ENCODE measurements around the gene LFNG. TPM values are rescaled to one million over a fixed set of nuclear protein-coding genes. Genes with fewer than 3 reads are reported as not detected.

Gene LFNG
- total and polyA plus RNA-seq, 7 donors: 1.3 to 3.0 (median 2.4) TPM

GRCh38 chr7:2546776-2547586 is 27.4 kb downstream of the LFNG start:
- Histone ChIP-seq H3K36me3 (ENCODE audit: insufficient read depth in 1 of 2, low read depth in 1 of 2) (peaks cover 3 to 77% of the 10 kb centered on the region in 2 donors), H3K4me3 (no peak overlapping the region), H3K4me1 (no peaks in the 10 kb centered on the region), H3K27ac (no peak overlapping the region), H3K9me3 (no peaks in the 10 kb centered on the region), H3K27me3 (ENCODE audit: insufficient read depth in 3 of 3, low read length in 2 of 3) (no peaks in the 10 kb centered on the region)
- intact Hi-C loops (cut with DNase I): loop anchor here in 1 of 2 donors (5.0 kb wide), 1 partner anchor 70 kb away; the partner anchor contains the start of gene GRIFIN
- ATAC-seq (no peak), DNase-seq (no peak)
- TF ChIP-seq CTCF (IDR thresholded peaks at IDR 0.05): no peak
- WGBS, 3 donors: 89 to 94% (median 90%) methylated on average over 30 to 31 of the region's 31 CpGs

GRCh38 chr7:2551418-2551817 is 31.8 kb downstream of the LFNG start:
- intact Hi-C loops (cut with DNase I): no loop called here
- Histone ChIP-seq H3K27ac (no peak overlapping the region), H3K4me3 (no peak overlapping the region), H3K4me1 (peaks cover 16% of the 10 kb centered on the region), H3K9me3 (no peaks in the 10 kb centered on the region), H3K36me3 (ENCODE audit: insufficient read depth in 1 of 2, low read depth in 1 of 2) (peaks cover 3 to 50% of the 10 kb centered on the region in 2 donors), H3K27me3 (ENCODE audit: insufficient read depth in 3 of 3, low read length in 2 of 3) (no peaks in the 10 kb centered on the region)
- ATAC-seq (no peak), DNase-seq (no peak)
- no peak for TF ChIP-seq CTCF (IDR thresholded peaks at IDR 0.05)
- 97 to 99% (median 98%) methylated on average over 8 of the region's 8 CpGs for WGBS, 3 donors

- no peak for TF ChIP-seq CTCF (IDR thresholded peaks at IDR 0.05)
- no peak for ATAC-seq
- Histone ChIP-seq H3K9me3 (no peaks in the 10 kb centered on the region), H3K27me3 (ENCODE audit: insufficient read depth in 3 of 3, low read length in 2 of 3) (no peaks in the 10 kb centered on the region), H3K27ac (no peak overlapping the region), H3K4me3 (no peak overlapping the region), H3K4me1 (peaks cover 19% of the 10 kb centered on the region), H3K36me3 (ENCODE audit: insufficient read depth in 1 of 2, low read depth in 1 of 2) (peaks cover 0 to 33% of the 10 kb centered on the region in 2 donors)
- intact Hi-C loops (cut with DNase I): no loop called here
- WGBS, 3 donors: 96 to 97% (median 96%) methylated on average over 10 of the region's 10 CpGs
- DNase-seq: no peak
Measured at GRCh38 chr7:2553108-2553507, 33.5 kb downstream of the LFNG start.

- no peaks in the 10 kb centered on the region for H3K27me3 ChIP-seq (ENCODE audit: insufficient read depth in 3 of 3, low read length in 2 of 3)
- H3K9me3 ChIP-seq: no peaks in the 10 kb centered on the region
- WGBS, 3 donors: 61 to 78% (median 66%) methylated on average over 16 of the region's 16 CpGs
- H3K36me3 ChIP-seq (ENCODE audit: insufficient read depth in 1 of 2, low read depth in 1 of 2): peaks cover 0 to 24% of the 10 kb centered on the region in 2 donors
- no peak for TF ChIP-seq CTCF (IDR thresholded peaks at IDR 0.05)
- DNase-seq: peak in 1 of 2 donors; percentile 27
- peak overlapping the region; percentile 91 for H3K4me3 ChIP-seq
- H3K27ac ChIP-seq: peak overlapping the region; percentile 16
- intact Hi-C loops (cut with DNase I): no loop called here
- no peak for ATAC-seq
- peaks cover 23% of the 10 kb centered on the region for H3K4me1 ChIP-seq
Measured at GRCh38 chr7:2553831-2554581, 34.4 kb downstream of the LFNG start.

Measured in psoas muscle (tissue), 8 donors.